K562 (cell line): ENCODE data around the gene ATXN7L2. TPM values are rescaled to one million over a fixed set of nuclear protein-coding genes. Genes with fewer than 3 reads are reported as not detected.
A peak's percentile ranks its signal among the peaks of the same experiment; 100 is the strongest.

Source experiments
- ARID1B ChIP-seq: fragments of 450-650 bp; IDR thresholded peaks from 2 replicates; pipeline ENCODE4 v1.6.1; 2016; ENCODE audit warnings: antibody characterized with exemption, mild to moderate bottlenecking, inconsistent platforms
- DPF2 ChIP-seq: fragments of 450-650 bp; IDR thresholded peaks from 2 replicates; pipeline ENCODE4 v1.6.1; 2016
- ELF2 ChIP-seq: fragments of 250-450 bp; sonication (Bioruptor Pico); IDR thresholded peaks from 2 replicates; pipeline ENCODE4 v1.5.0; 2021; ENCODE audit warnings: mild to moderate bottlenecking
- EWSR1 ChIP-seq: fragments of 450-650 bp; IDR thresholded peaks from 2 replicates; pipeline ENCODE4 v1.6.1; 2018; ENCODE audit warnings: borderline replicate concordance, mild to moderate bottlenecking, low read depth, moderate library complexity; ENCODE audit not compliant: partially characterized antibody
- IRF2 ChIP-seq: sonication (generic); formaldehyde crosslinking; IDR thresholded peaks from 2 replicates; pipeline ENCODE4 v1.8.1; 2022; ENCODE audit warnings: mild to moderate bottlenecking, missing genetic modification reagents
- MED1 ChIP-seq: sonication (generic); formaldehyde crosslinking; IDR thresholded peaks from 2 replicates; pipeline ENCODE4 v1.8.1; 2023; ENCODE audit warnings: missing genetic modification reagents, borderline replicate concordance
- MXD1 ChIP-seq: fragments of 250-450 bp; sonication (Bioruptor Pico); IDR thresholded peaks from 2 replicates; pipeline ENCODE4 v1.8.0; 2021; ENCODE audit warnings: borderline replicate concordance, mild to moderate bottlenecking, moderate library complexity; ENCODE audit not compliant: poor library complexity, severe bottlenecking
- RBM25 ChIP-seq: fragments of 200-400 bp; formaldehyde crosslinking; IDR thresholded peaks from 2 replicates; pipeline ENCODE4 v1.6.1; 2018; ENCODE audit warnings: low read length, low read depth, moderate library complexity; ENCODE audit not compliant: severe bottlenecking
- RERE ChIP-seq: sonication (generic); formaldehyde crosslinking; IDR thresholded peaks from 2 replicates; pipeline ENCODE4 v1.8.0; 2023; ENCODE audit warnings: missing genetic modification reagents, mild to moderate bottlenecking, borderline replicate concordance
- SAFB ChIP-seq: fragments of 200-400 bp; formaldehyde crosslinking; IDR thresholded peaks from 2 replicates; pipeline ENCODE4 v1.6.1; 2017; ENCODE audit warnings: low read depth, low read length, borderline replicate concordance
- SIX5 ChIP-seq, 2 experiments: IDR thresholded peaks; 2 replicates each; pipeline ENCODE4 v1.6.1; 2011; ENCODE audit warnings: low read length in 2 of 2, borderline replicate concordance in 1 of 2, low read depth in 1 of 2, mild to moderate bottlenecking in 1 of 2, moderate library complexity in 1 of 2; ENCODE audit not compliant: insufficient read depth in 1 of 2
- SP1 ChIP-seq: sonication (generic); formaldehyde crosslinking; IDR thresholded peaks from 2 replicates; pipeline ENCODE4 v1.8.1; 2022; ENCODE audit warnings: mild to moderate bottlenecking, missing genetic modification reagents
- SREBF1 ChIP-seq: fragments of 150-350 bp; IDR thresholded peaks from 2 replicates; pipeline ENCODE4 v1.6.1; 2014; ENCODE audit warnings: antibody characterized with exemption, low read depth, low read length, borderline replicate concordance
- TCF15 ChIP-seq: fragments of 250-450 bp; sonication (Bioruptor Pico); IDR thresholded peaks from 2 replicates; pipeline ENCODE4 v1.8.0; 2022; ENCODE audit warnings: moderate library complexity, mild to moderate bottlenecking, inconsistent platforms
- TEAD4 ChIP-seq, 2 experiments: sonication (generic) in 1 of 2; formaldehyde crosslinking in 1 of 2; IDR thresholded peaks; 2 replicates each; pipeline versions ENCODE4 v1.6.1 to v1.8.0; 2012 to 2022; ENCODE audit warnings: borderline replicate concordance in 1 of 2, inconsistent platforms in 1 of 2, low read length in 1 of 2, mild to moderate bottlenecking in 1 of 2, missing genetic modification reagents in 1 of 2
- ZNF217 ChIP-seq: sonication (generic); formaldehyde crosslinking; IDR thresholded peaks from 2 replicates; pipeline ENCODE4 v1.8.0; 2022; ENCODE audit warnings: mild to moderate bottlenecking, missing genetic modification reagents
- ZNF398 ChIP-seq: fragments of 250-450 bp; sonication (Bioruptor Pico); IDR thresholded peaks from 2 replicates; pipeline ENCODE4 v1.8.0; 2021; ENCODE audit warnings: moderate library complexity, mild to moderate bottlenecking, inconsistent platforms
- ZNF551 ChIP-seq: fragments of 250-450 bp; sonication (Bioruptor Pico); IDR thresholded peaks from 2 replicates; pipeline ENCODE4 v1.5.0; 2021; ENCODE audit warnings: mild to moderate bottlenecking, moderate library complexity
- ZNF707 ChIP-seq: fragments of 250-450 bp; sonication (Bioruptor Pico); conservative IDR thresholded peaks from 2 replicates; pipeline ENCODE4 v1.8.0; 2022; ENCODE audit warnings: inconsistent platforms, mild to moderate bottlenecking, moderate library complexity
- ZNF717 ChIP-seq: fragments of 250-450 bp; sonication (Bioruptor Pico); IDR thresholded peaks from 2 replicates; pipeline ENCODE4 v1.5.0; 2021
- polyA plus RNA-seq, 8 experiments: library from polyadenylated mRNA; depleted of rRNA in 4 of 8; stranded (reverse) in 5 of 8; unstranded in 3 of 8; fragments of >200 nt; fragmentation: Nextera tagmentation in 2 of 8; fragmentation: Illumina TruSeq in 1 of 8; extraction: Ambion mirVana in 2 of 8; extraction: Trizol in 1 of 8; gene quantifications; 2 replicates each; pipeline versions ENCODE4 v1.2.1 to v1.2.3, GENCODE V29; 2011 to 2014; ENCODE audit warnings: inconsistent platforms in 1 of 8, missing spikeins in 1 of 8
- total RNA-seq, 7 experiments: library from RNA; depleted of rRNA in 6 of 7; stranded (reverse); fragments of >200 nt in 6 of 7; fragmentation: Illumina TruSeq in 2 of 7; extraction: Trizol in 2 of 7; gene quantifications; 2 replicates each; pipeline versions ENCODE4 v1.2.1 to v1.2.3, GENCODE V29; 2011 to 2021; ENCODE audit warnings: low replicate concordance in 1 of 7

The ATXN7L2 gene
- total and polyA plus RNA-seq, 9 of the 15 experiments (the other 6 are each of a cell fraction or from before 2014, with no cell fraction given): 0.21 to 10.4 (median 5.8) TPM

- no peak for TF ChIP-seq MED1
- TF ChIP-seq SP1 (CRISPR knock-in tag): no peak
- TF ChIP-seq ARID1B: peak; percentile 54
- no peak for TF ChIP-seq TEAD4 (IDR thresholded peaks at IDR 0.05; ENCODE audit: low read length)
- no peak for TF ChIP-seq TEAD4 (CRISPR knock-in tag; IDR thresholded peaks at IDR 0.05; ENCODE audit: borderline replicate concordance)
- TF ChIP-seq RERE: no peak
- TF ChIP-seq EWSR1: no peak
- no peak for TF ChIP-seq RBM25
- TF ChIP-seq SIX5 (IDR thresholded peaks at IDR 0.05; ENCODE audit: borderline replicate concordance in 1 of 2, insufficient read depth in 1 of 2, low read depth in 1 of 2, low read length in 2 of 2): no peak
- TF ChIP-seq MXD1: no peak
- TF ChIP-seq SAFB: no peak
- no peak for TF ChIP-seq ZNF717 (CRISPR knock-in tag)
- no peak for TF ChIP-seq ELF2
- TF ChIP-seq ZNF707 (CRISPR knock-in tag): no peak
- TF ChIP-seq SREBF1: no peak
- no peak for TF ChIP-seq IRF2 (CRISPR knock-in tag)
- no peak for TF ChIP-seq ZNF551 (CRISPR knock-in tag)
- TF ChIP-seq ZNF217: no peak
- TF ChIP-seq ZNF398 (CRISPR knock-in tag): no peak
- peak; percentile 77 for TF ChIP-seq DPF2
- TF ChIP-seq TCF15 (CRISPR knock-in tag): no peak
These were observed 44.9 kb upstream of the ATXN7L2 start (continued) for GRCh38 chr1:109438798-109439297.
